HG03066 (cell line): ENCODE measurements around the gene TCERG1L.

Experiments used
- ATAC-seq: cut with Tn5 transposase; IDR thresholded peaks from one replicate; pipeline ENCODE4 v1.9.1; 2021; ENCODE audit warnings: low read depth; ENCODE audit not compliant: unreplicated experiment

The TCERG1L gene

DNA sequence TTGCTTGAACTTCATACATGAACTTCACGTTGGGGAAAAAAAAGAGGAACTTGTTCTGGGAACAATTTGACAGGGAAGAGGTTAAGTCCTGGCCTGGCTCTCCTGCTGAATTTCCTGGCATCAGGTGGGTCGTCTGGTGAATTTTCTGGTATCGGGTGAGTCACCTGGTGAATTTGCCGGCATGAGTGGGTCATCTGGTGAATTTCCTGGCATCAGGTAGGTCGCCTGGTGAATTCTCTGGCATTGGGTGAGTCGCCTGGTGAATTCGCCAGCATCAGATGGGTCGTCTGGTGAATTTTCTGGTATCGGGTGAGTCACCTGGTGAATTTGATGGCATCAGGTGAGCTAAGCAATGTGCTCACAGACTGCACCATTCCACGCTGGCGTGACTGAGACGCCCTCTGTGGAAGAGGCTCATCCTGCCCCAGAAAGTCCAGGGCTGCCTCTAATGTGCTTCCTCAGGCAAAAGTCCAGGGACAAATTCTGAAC, 255.4 kb downstream of the TCERG1L start:
- no peak for ATAC-seq

- no peak for ATAC-seq
Observed at GRCh38 chr10:131055437-131055836, 256.1 kb downstream of the TCERG1L start.

DNA sequence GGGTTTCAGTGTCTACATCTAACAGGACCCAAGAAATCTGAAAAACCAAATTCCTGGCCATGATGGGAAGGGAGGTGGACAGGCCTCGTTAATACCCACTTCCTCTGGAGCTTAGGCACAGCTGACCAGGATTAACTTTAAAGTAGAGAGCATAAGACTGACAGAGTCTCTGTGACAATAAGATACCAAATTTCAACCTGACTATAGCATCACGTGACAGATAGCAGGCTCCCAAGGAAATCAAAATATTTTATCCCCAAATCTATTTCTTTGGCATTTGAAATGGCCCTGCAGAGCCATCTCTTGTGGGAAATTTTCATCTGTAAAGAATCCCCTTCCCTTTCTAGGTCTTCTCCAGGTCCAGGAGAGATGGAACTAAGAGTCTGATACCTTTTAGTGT, 258.3 kb downstream of the TCERG1L start:
- ATAC-seq, result no peak

DNA sequence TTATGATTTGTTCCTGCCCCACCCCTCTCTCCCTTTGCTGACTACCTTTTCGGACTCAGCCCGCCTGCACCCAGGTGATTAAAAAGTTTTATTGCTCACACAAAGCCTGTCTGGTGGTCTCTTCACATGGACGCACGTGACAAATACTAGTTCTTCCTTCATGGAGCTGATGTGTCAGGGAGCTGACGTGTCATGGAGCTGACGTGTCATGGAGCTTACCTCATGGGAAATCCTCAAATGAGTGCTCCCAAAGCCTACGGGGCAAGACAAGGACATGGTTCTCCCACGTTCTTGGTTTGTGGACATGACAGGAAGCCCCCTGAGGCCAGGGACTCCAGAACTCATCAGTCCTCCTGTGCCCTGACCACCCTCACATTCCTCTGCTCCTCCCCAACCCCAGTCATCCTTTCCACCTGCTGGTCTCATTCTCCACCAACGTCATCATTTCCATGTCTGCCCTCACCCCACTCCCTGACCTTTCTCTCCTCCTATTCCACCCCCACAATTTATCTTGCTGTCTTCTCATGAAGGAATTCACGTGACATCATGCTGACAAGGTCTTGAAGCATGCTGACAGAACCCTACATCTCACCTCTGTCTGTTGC, 261.3 kb downstream of the TCERG1L start:
- ATAC-seq, result no peak

GRCh38 chr10:131049016-131049415, 262.5 kb downstream of the TCERG1L start:
- ATAC-seq, result no peak

DNA sequence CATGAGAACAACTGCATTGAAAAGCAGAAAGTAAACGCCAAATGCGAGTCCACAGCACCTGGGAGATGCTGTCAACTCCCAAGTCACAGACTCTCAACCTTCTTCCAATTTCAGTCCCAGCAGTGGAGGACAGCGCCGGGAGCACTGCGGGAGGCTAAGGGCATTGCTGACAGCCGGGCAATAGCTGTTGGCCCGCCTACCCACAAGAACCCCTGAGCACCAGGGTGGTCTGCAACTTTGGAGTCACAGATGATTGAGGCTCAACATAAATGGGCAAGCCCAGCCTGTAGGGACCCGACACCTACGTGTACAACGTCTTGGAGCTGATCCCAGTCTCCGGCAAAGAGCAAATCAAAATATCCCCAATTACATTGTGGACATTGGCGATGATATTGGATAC, 262.9 kb downstream of the TCERG1L start:
- ATAC-seq, result no peak

- no peak for ATAC-seq
Observed at GRCh38 chr10:131047501-131047900, 264.0 kb downstream of the TCERG1L start.

- ATAC-seq, result no peak
Observed at GRCh38 chr10:131046194-131046593, 265.3 kb downstream of the TCERG1L start.

DNA sequence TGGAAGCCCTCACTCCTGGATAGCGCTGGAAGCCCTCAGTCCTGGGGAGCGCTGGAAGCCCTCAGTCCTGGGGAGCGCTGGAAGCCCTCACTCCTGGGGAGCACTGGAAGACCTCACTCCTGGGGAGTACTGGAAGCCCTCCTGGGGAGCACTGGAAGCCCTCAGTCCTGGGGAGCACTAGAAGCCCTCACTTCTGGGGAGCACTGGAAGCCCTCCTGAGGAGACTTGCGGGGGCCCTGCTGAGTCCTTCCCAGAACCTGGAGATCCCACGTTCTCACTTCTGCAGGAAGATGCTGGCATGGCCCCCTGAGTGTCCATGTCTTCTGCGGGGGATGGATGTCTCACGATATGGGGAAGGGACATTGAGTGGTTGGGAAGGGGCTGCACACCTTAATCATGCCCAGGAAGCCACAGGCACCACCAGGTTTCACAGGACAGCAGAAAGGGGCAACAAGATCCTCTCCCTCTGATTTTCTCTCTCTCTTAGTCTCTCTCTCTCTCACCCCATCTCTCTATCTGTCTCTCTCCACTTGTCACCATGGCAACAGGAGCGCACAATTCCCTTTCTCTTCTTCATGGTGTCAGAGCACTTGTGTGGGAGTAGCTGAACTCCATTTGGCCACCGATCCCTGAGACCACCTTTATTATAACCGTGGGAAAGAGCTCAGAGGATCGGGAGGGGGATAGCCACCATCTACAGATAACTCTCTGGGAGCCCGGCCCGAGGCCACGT, 267.0 kb downstream of the TCERG1L start:
- no peak for ATAC-seq

DNA sequence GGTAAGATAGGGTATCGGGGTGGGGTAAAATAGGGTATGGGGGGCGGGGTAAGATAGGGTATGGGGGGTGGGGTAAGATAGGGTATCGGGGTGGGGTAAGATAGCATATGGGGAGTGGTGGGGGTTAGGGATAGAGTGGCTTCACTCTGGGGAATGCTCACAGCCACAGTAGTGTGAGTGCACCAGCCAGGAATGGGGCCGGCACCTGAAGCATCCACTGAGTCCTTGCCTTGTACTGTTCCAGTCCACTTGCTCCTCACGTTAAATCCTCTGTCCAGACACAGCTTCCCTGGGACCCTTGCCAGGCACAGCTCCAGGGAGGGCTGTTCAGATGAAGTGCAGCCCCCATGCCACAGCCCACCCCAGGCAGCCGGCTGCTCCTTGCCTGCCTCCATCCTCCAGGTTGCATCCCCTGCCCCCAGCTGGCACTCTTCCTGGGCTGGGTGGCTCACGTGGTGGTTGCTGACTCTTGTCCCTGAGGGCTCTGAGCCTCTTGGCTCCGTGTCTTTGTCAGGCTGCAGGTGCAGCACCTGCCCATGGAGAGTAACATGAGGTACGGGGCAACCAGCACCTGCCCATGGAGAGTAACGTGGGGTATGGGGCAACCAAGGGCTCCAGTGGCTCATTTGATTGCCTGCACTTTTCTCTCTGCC, 268.4 kb downstream of the TCERG1L start:
- ATAC-seq, result no peak
